ENCODE measurements around the gene PCMTD2.
"Not testable (repeated sequence)": the region's sequence is repeated elsewhere in the genome, so short reads cannot be mapped to it uniquely, and the experiment has no call there.

PCMTD2 gene

GRCh38 chr20:64231621-64232550 lies 23.7 kb upstream of the PCMTD2 start:
- peaks cover 0 to 8% of the 10 kb centered on the region in 2 donors for H3K27me3 ChIP-seq (ENCODE audit: control insufficient read depth in 1 of 2, insufficient read depth in 2 of 2, low read length in 2 of 2)
- H3K9ac ChIP-seq (ENCODE audit: low read length in 2 of 2): no peak overlapping the region
- H3K36me3 ChIP-seq (ENCODE audit: control insufficient read depth in 2 of 2, insufficient read depth in 2 of 2, low read length in 2 of 2): no peaks in the 10 kb centered on the region
- no peaks in the 10 kb centered on the region for H3K4me1 ChIP-seq (ENCODE audit: control insufficient read depth, insufficient read depth, low read length)
- H3K4me3 ChIP-seq (ENCODE audit: low read length in 2 of 2): no peak overlapping the region
- H3K9me3 ChIP-seq (ENCODE audit: control insufficient read depth in 2 of 2, low read length in 2 of 2): no peaks in the 10 kb centered on the region
- no peak overlapping the region for H3K27ac ChIP-seq (ENCODE audit: low read length)

GRCh38 chr20:64232794-64233193 lies 22.8 kb upstream of the PCMTD2 start:
- H3K36me3 ChIP-seq (ENCODE audit: control insufficient read depth in 2 of 2, insufficient read depth in 2 of 2, low read length in 2 of 2): no peaks in the 10 kb centered on the region
- H3K9ac ChIP-seq (ENCODE audit: low read length in 2 of 2): no peak overlapping the region
- no peaks in the 10 kb centered on the region for H3K4me1 ChIP-seq (ENCODE audit: control insufficient read depth, insufficient read depth, low read length)
- H3K27me3 ChIP-seq (ENCODE audit: control insufficient read depth in 1 of 2, insufficient read depth in 2 of 2, low read length in 2 of 2): peaks cover 0 to 8% of the 10 kb centered on the region in 2 donors
- no peak overlapping the region for H3K27ac ChIP-seq (ENCODE audit: low read length)
- H3K4me3 ChIP-seq (ENCODE audit: low read length in 2 of 2): no peak overlapping the region
- no peaks in the 10 kb centered on the region for H3K9me3 ChIP-seq (ENCODE audit: control insufficient read depth in 2 of 2, low read length in 2 of 2)

- H3K27me3 ChIP-seq (ENCODE audit: control insufficient read depth in 1 of 2, insufficient read depth in 2 of 2, low read length in 2 of 2): peaks cover 0 to under 1% of the 10 kb centered on the region in 2 donors
- H3K4me3 ChIP-seq (ENCODE audit: low read length in 2 of 2): no peak overlapping the region
- no peaks in the 10 kb centered on the region for H3K4me1 ChIP-seq (ENCODE audit: control insufficient read depth, insufficient read depth, low read length)
- H3K9me3 ChIP-seq (ENCODE audit: control insufficient read depth in 2 of 2, low read length in 2 of 2): no peaks in the 10 kb centered on the region
- no peaks in the 10 kb centered on the region for H3K36me3 ChIP-seq (ENCODE audit: control insufficient read depth in 2 of 2, insufficient read depth in 2 of 2, low read length in 2 of 2)
- no peak overlapping the region for H3K9ac ChIP-seq (ENCODE audit: low read length in 2 of 2)
- H3K27ac ChIP-seq (ENCODE audit: low read length): no peak overlapping the region
These were observed 21.8 kb upstream of the PCMTD2 start for GRCh38 chr20:64233725-64234124.

GRCh38 chr20:64234291-64234791 lies 21.2 kb upstream of the PCMTD2 start:
- H3K9ac ChIP-seq (ENCODE audit: low read length in 2 of 2): no peak overlapping the region
- H3K4me1 ChIP-seq (ENCODE audit: control insufficient read depth, insufficient read depth, low read length): no peaks in the 10 kb centered on the region
- no peak overlapping the region for H3K27ac ChIP-seq (ENCODE audit: low read length)
- no peaks in the 10 kb centered on the region for H3K27me3 ChIP-seq (ENCODE audit: control insufficient read depth in 1 of 2, insufficient read depth in 2 of 2, low read length in 2 of 2)
- H3K9me3 ChIP-seq (ENCODE audit: control insufficient read depth in 2 of 2, low read length in 2 of 2): no peaks in the 10 kb centered on the region
- H3K4me3 ChIP-seq (ENCODE audit: low read length in 2 of 2): no peak overlapping the region
- no peaks in the 10 kb centered on the region for H3K36me3 ChIP-seq (ENCODE audit: control insufficient read depth in 2 of 2, insufficient read depth in 2 of 2, low read length in 2 of 2)

GRCh38 chr20:64234921-64235565 lies 20.5 kb upstream of the PCMTD2 start:
- H3K9me3 ChIP-seq (ENCODE audit: control insufficient read depth in 2 of 2, low read length in 2 of 2); H3K27me3 ChIP-seq (ENCODE audit: control insufficient read depth in 1 of 2, insufficient read depth in 2 of 2, low read length in 2 of 2); H3K36me3 ChIP-seq (ENCODE audit: control insufficient read depth in 2 of 2, insufficient read depth in 2 of 2, low read length in 2 of 2); H3K27ac ChIP-seq (ENCODE audit: low read length); H3K4me3 ChIP-seq (ENCODE audit: low read length in 2 of 2); H3K4me1 ChIP-seq (ENCODE audit: control insufficient read depth, insufficient read depth, low read length); H3K9ac ChIP-seq (ENCODE audit: low read length in 2 of 2): not testable (repeated sequence)

GRCh38 chr20:64236137-64237088 lies 19.1 kb upstream of the PCMTD2 start:
- no peak overlapping the region for H3K4me3 ChIP-seq (ENCODE audit: low read length in 2 of 2)
- H3K27me3 ChIP-seq (ENCODE audit: control insufficient read depth in 1 of 2, insufficient read depth in 2 of 2, low read length in 2 of 2): no peaks in the 10 kb centered on the region
- no peak overlapping the region for H3K9ac ChIP-seq (ENCODE audit: low read length in 2 of 2)
- H3K9me3 ChIP-seq (ENCODE audit: control insufficient read depth in 2 of 2, low read length in 2 of 2): no peaks in the 10 kb centered on the region
- no peaks in the 10 kb centered on the region for H3K36me3 ChIP-seq (ENCODE audit: control insufficient read depth in 2 of 2, insufficient read depth in 2 of 2, low read length in 2 of 2)
- no peak overlapping the region for H3K27ac ChIP-seq (ENCODE audit: low read length)
- no peaks in the 10 kb centered on the region for H3K4me1 ChIP-seq (ENCODE audit: control insufficient read depth, insufficient read depth, low read length)

- Histone ChIP-seq H3K4me3 (ENCODE audit: low read length in 2 of 2) (no peak overlapping the region), H3K27me3 (ENCODE audit: control insufficient read depth in 1 of 2, insufficient read depth in 2 of 2, low read length in 2 of 2) (no peaks in the 10 kb centered on the region), H3K36me3 (ENCODE audit: control insufficient read depth in 2 of 2, insufficient read depth in 2 of 2, low read length in 2 of 2) (no peaks in the 10 kb centered on the region), H3K9me3 (ENCODE audit: control insufficient read depth in 2 of 2, low read length in 2 of 2) (no peaks in the 10 kb centered on the region), H3K27ac (ENCODE audit: low read length) (no peak overlapping the region), H3K9ac (ENCODE audit: low read length in 2 of 2) (no peak overlapping the region), H3K4me1 (ENCODE audit: control insufficient read depth, insufficient read depth, low read length) (no peaks in the 10 kb centered on the region)
These were observed 18.2 kb upstream of the PCMTD2 start for GRCh38 chr20:64237316-64237715.

GRCh38 chr20:64238115-64238825 lies 17.3 kb upstream of the PCMTD2 start:
- no peaks in the 10 kb centered on the region for H3K36me3 ChIP-seq (ENCODE audit: control insufficient read depth in 2 of 2, insufficient read depth in 2 of 2, low read length in 2 of 2)
- H3K27me3 ChIP-seq (ENCODE audit: control insufficient read depth in 1 of 2, insufficient read depth in 2 of 2, low read length in 2 of 2): no peaks in the 10 kb centered on the region
- H3K27ac ChIP-seq (ENCODE audit: low read length): no peak overlapping the region
- no peaks in the 10 kb centered on the region for H3K9me3 ChIP-seq (ENCODE audit: control insufficient read depth in 2 of 2, low read length in 2 of 2)
- no peak overlapping the region for H3K9ac ChIP-seq (ENCODE audit: low read length in 2 of 2)
- no peak overlapping the region for H3K4me3 ChIP-seq (ENCODE audit: low read length in 2 of 2)
- no peaks in the 10 kb centered on the region for H3K4me1 ChIP-seq (ENCODE audit: control insufficient read depth, insufficient read depth, low read length)

GRCh38 chr20:64238851-64239387 lies 16.6 kb upstream of the PCMTD2 start:
- no peaks in the 10 kb centered on the region for H3K36me3 ChIP-seq (ENCODE audit: control insufficient read depth in 2 of 2, insufficient read depth in 2 of 2, low read length in 2 of 2)
- H3K27me3 ChIP-seq (ENCODE audit: control insufficient read depth in 1 of 2, insufficient read depth in 2 of 2, low read length in 2 of 2): no peaks in the 10 kb centered on the region
- no peaks in the 10 kb centered on the region for H3K9me3 ChIP-seq (ENCODE audit: control insufficient read depth in 2 of 2, low read length in 2 of 2)
- H3K4me1 ChIP-seq (ENCODE audit: control insufficient read depth, insufficient read depth, low read length): no peaks in the 10 kb centered on the region
- no peak overlapping the region for H3K27ac ChIP-seq (ENCODE audit: low read length)
- H3K9ac ChIP-seq (ENCODE audit: low read length in 2 of 2): no peak overlapping the region
- no peak overlapping the region for H3K4me3 ChIP-seq (ENCODE audit: low read length in 2 of 2)
